Activated CD8-positive, alpha-beta T cell treated with anti-CD3 and anti-CD28 coated beads for 36 hours (primary cell): ENCODE measurements around the gene A4GALT. TPM values are rescaled to one million over a fixed set of nuclear protein-coding genes. Genes with fewer than 3 reads are reported as not detected.

Source experiments
- ATAC-seq: fragments of 200-7000 bp; cut with Tn5 transposase; one replicate; pipeline ENCODE4 v1.10.0; 2021; ENCODE audit warnings: mild to moderate bottlenecking, moderate library complexity
- CTCF ChIA-PET: fragments of 350-600 bp; sonication (Branson Sonifier 250); formaldehyde crosslinking; loops from one replicate; lab custom pipeline; 2021; ENCODE audit warnings: antibody characterized with exemption; lab: Charles Lee
- POLR2A ChIA-PET: fragments of 350-600 bp; sonication (Branson Sonifier 250); formaldehyde crosslinking; loops from one replicate; lab custom pipeline; 2021; ENCODE audit warnings: antibody characterized with exemption; lab: Charles Lee
- DNase-seq: peaks from one replicate; pipeline ENCODE4 v3.0.0-alpha.2; 2020
- H3K27ac Mint-ChIP-seq: one replicate; pipeline ENCODE4 v1.8.0; 2021; ENCODE audit warnings: mild to moderate bottlenecking, mixed read lengths
- H3K27me3 Mint-ChIP-seq: one replicate; pipeline ENCODE4 v1.8.0; 2021; ENCODE audit warnings: mixed read lengths
- H3K36me3 Mint-ChIP-seq: one replicate; pipeline ENCODE4 v1.8.0; 2021; ENCODE audit warnings: low read depth, mixed read lengths
- H3K4me1 Mint-ChIP-seq: one replicate; pipeline ENCODE4 v1.8.0; 2021; ENCODE audit warnings: low read depth, mixed read lengths
- H3K4me3 Mint-ChIP-seq: one replicate; pipeline ENCODE4 v1.8.0; 2021; ENCODE audit warnings: mild to moderate bottlenecking, moderate library complexity, mixed read lengths
- H3K9me3 Mint-ChIP-seq: one replicate; pipeline ENCODE4 v1.8.0; 2021; ENCODE audit warnings: mixed read lengths
- intact Hi-C: fragments of 100-400 bp; cut with micrococcal nuclease; formaldehyde crosslinking; loops from one replicate; pipeline ENCODE4 v1.10.0; 2022
- total RNA-seq, 2 experiments: library from RNA; stranded (reverse); gene quantifications; one replicate each; pipeline ENCODE4 v1.2.3, GENCODE V29; 2021
- TF ChIP-seq, protein P1 (sequence below): fragments of 200-600 bp; IDR thresholded peaks from one replicate; pipeline ENCODE4 v1.8.0; 2022; ENCODE audit warnings: antibody characterized with exemption, mild to moderate bottlenecking

A4GALT gene
- total RNA-seq, 2 experiments from 2014 or later = 0.20 to 0.38 TPM

DNA sequence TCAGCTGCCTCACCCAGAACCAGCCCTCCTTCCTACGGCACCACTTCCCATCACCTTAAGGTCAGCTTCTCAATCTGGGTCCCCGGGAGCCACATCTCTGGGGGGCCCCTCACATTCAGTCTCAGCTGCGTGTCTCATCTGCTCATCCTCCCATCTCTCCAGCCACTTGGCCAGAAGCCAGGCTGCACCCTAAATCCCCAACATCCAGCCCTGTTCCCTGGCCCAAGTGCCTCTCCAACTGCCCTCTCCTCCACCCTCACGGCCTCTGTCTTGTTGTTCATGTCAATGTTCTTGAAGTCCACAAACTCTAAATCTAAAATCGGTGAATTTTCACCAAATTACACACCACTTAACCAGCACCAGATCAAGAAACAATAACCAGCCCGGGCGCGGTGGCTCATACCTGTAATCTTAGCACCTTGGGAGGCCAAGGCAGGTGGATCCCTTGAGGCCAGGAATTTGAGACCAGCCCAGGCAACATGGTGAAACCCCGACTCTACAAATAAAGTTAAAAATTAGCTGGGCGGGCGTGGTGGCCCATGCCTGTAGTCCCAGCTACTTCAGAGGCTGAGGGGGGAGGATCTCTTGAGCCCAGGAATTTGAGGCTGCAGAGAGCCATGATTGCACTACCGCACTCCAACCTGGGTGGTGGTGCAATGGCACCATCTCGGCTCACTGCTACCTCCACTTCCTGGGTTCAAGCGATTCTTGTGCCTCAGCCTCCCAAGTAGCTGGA, 33.7 kb downstream of the A4GALT start:
- ATAC-seq (no peak), DNase-seq (no peak)
- TF ChIP-seq, protein P1, sequence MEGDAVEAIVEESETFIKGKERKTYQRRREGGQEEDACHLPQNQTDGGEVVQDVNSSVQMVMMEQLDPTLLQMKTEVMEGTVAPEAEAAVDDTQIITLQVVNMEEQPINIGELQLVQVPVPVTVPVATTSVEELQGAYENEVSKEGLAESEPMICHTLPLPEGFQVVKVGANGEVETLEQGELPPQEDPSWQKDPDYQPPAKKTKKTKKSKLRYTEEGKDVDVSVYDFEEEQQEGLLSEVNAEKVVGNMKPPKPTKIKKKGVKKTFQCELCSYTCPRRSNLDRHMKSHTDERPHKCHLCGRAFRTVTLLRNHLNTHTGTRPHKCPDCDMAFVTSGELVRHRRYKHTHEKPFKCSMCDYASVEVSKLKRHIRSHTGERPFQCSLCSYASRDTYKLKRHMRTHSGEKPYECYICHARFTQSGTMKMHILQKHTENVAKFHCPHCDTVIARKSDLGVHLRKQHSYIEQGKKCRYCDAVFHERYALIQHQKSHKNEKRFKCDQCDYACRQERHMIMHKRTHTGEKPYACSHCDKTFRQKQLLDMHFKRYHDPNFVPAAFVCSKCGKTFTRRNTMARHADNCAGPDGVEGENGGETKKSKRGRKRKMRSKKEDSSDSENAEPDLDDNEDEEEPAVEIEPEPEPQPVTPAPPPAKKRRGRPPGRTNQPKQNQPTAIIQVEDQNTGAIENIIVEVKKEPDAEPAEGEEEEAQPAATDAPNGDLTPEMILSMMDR = no peak
- ChIA-PET POLR2A (no interaction called here), CTCF (interaction anchor here (1.1 kb wide), 1 partner anchor 27 kb away, joined by 3 read pairs; no protein-coding TSS in a partner anchor)
- H3K4me1 Mint-ChIP-seq = no peaks in the 10 kb centered on the region
- H3K4me3 Mint-ChIP-seq = no peak overlapping the region
- H3K27me3 Mint-ChIP-seq = no peaks in the 10 kb centered on the region
- no peaks in the 10 kb centered on the region for H3K9me3 Mint-ChIP-seq
- H3K36me3 Mint-ChIP-seq = no peaks in the 10 kb centered on the region
- H3K27ac Mint-ChIP-seq = no peak overlapping the region
- intact Hi-C loops = no loop called here

DNA sequence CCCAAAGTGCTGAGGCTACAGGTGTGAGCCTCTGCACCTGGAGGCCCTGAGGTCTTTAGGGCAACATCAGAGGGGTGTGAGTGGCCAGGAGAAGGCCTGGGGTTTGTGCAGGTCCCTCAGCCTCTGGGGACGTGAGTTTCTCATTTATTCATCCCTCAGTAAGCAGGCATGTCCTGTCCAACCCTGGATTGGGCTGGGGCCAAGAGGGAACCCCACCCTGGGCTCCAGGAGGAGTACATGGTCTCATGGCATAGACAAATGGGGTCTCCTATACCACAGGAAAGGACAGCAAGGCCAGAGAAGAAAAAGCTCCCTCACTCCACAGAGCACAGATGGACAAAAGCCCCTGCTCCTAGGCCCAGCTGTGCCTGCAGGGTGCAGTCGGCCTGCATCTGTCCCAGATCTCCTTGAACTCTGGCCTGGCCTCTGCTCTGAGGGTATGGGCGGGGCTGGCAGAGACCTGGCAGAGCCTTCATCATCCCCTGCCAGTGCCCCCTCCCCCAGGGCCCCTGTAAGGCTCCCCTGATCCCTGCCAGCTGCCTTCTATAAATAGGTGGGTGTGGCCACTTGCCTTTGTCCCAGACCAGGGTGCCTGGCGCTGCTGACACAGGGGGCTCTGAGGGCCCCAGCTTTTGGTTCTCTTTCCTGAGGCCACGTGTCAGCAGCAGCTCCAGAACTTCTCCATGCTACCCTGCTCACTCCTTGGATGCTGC, 34.6 kb downstream of the A4GALT start:
- Mint-ChIP-seq H3K4me1 (no peaks in the 10 kb centered on the region), H3K27ac (no peak overlapping the region), H3K36me3 (no peaks in the 10 kb centered on the region), H3K9me3 (no peaks in the 10 kb centered on the region), H3K27me3 (no peaks in the 10 kb centered on the region), H3K4me3 (no peak overlapping the region)
- CTCF ChIA-PET = no interaction called here
- POLR2A ChIA-PET = no interaction called here
- intact Hi-C loops = no loop called here
- DNase-seq (no peak), ATAC-seq (no peak)
- TF ChIP-seq, protein P1 = no peak

DNA sequence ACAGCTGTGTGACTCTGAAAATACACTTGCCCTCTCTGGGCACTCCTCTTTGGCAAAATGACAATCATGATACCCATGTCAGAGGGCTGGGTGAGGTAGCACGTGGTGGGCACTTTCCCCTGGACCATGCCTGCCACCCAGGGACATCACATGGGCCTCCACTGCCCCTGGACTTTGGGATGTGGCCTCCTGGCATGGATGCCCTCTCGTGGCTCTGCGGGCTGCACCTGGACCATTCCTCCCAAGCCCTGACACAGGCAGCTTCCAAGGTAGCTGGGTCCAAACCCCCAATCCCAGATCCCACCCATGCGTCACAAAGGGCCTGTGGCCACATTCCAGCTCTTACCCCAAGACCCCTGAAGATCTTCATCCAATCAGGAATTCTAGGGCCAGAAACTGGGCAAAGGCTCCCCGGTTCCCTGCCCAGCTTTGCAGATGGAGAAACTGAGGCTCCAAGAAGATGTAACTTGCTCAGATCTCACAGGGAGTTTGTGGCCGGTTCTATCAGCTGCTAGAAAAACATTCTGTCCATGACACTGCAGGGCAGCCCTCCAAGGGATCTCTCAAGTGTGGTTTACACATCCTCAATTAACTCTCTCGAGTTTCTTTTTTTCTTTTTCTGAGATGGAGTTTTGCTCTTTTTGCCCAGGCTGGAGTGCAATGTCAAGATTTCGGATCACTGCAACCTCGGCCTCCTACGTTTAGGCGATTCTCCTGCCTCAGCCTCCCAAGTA, 36.0 kb downstream of the A4GALT start:
- Mint-ChIP-seq H3K27me3 (no peaks in the 10 kb centered on the region), H3K27ac (no peak overlapping the region), H3K4me1 (no peaks in the 10 kb centered on the region), H3K4me3 (no peak overlapping the region), H3K9me3 (no peaks in the 10 kb centered on the region), H3K36me3 (no peaks in the 10 kb centered on the region)
- POLR2A ChIA-PET = no interaction called here
- TF ChIP-seq, protein P1 = no peak
- DNase-seq (no peak), ATAC-seq (no peak)
- intact Hi-C loops = no loop called here
- CTCF ChIA-PET = interaction anchor here (1.3 kb wide), 1 partner anchor 24 kb away, joined by 3 read pairs; no protein-coding TSS in a partner anchor

DNA sequence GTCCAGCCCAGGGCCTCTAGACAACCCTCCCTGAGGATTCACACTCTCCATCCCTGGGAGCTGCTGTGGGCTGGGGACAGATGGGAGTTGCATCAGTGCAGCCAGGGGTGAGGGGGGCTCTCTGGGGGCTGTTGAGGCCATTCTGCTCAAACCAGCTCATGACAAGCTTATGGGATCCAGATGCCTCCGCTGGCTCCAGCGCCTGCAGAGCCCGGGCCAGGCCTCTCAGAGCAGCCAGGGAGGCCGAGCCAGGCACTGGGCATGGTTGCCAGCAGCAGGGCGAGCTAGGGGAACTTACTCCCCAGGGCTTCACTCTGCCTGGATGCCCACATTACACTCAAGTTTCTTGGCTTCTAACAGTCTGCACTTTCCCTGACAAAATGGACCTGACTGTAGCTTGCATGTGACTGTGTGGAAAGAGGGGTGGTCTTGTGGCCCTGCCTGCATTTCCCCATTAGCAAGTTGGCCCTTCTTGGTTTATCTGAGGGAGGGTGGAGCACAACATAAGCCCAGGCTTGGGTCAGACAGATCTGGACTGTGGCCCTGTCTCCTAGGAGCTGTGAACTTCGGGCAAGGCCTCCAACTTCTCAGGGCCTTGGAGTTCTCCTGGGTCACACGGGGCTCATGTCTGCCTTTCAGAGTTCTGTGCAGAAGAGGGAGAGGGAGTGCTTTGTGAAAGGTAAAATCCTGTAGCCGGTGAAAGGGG, 36.9 kb downstream of the A4GALT start:
- no peak for ATAC-seq
- ChIA-PET CTCF (interaction anchor here (1.3 kb wide), 1 partner anchor 23 kb away, joined by 3 read pairs; no protein-coding TSS in a partner anchor), POLR2A (interaction anchor here (1.0 kb wide), 1 partner anchor 25 kb away, joined by 3 read pairs; no protein-coding TSS in a partner anchor)
- peaks cover 2% of the 10 kb centered on the region for H3K9me3 Mint-ChIP-seq
- TF ChIP-seq, protein P1 = no peak
- DNase-seq = no peak
- H3K4me1 Mint-ChIP-seq = no peaks in the 10 kb centered on the region
- H3K27ac Mint-ChIP-seq = no peak overlapping the region
- intact Hi-C loops = no loop called here
- no peaks in the 10 kb centered on the region for H3K36me3 Mint-ChIP-seq
- no peak overlapping the region for H3K4me3 Mint-ChIP-seq
- H3K27me3 Mint-ChIP-seq = no peaks in the 10 kb centered on the region
